Ovary (tissue), 9 donors: ENCODE data around the gene LAP3. TPM values are rescaled to one million over a fixed set of nuclear protein-coding genes. Genes with fewer than 3 reads are reported as not detected.

Source experiments
- DNase-seq, 5 donors: peaks; one replicate each; pipeline ENCODE4 v3.0.0-alpha.2; 2019 to 2020
- H3K27ac ChIP-seq, 2 donors: fragments of 200-600 bp; one replicate each; pipeline versions ENCODE4 v1.5.1 to v1.8.0; 2019 to 2022
- H3K27me3 ChIP-seq: fragments of 200-600 bp; one replicate; pipeline ENCODE4 v1.8.0; 2022
- H3K36me3 ChIP-seq: fragments of 200-600 bp; sonication (generic); one replicate; pipeline ENCODE4 v1.5.1; 2019
- H3K4me1 ChIP-seq: one replicate; pipeline ENCODE4 v1.8.1; 2013; ENCODE audit warnings: mild to moderate bottlenecking, moderate library complexity; ENCODE audit not compliant: insufficient read depth
- H3K4me3 ChIP-seq: fragments of 200-600 bp; sonication (generic); one replicate; pipeline ENCODE4 v1.5.1; 2017
- H3K9me3 ChIP-seq, 2 donors: fragments of 200-600 bp in 1 of 2; sonication (generic) in 1 of 2; one replicate each; pipeline versions ENCODE4 v1.5.1 to v1.8.1; 2013 to 2019; ENCODE audit warnings: mild to moderate bottlenecking in 1 of 2, moderate library complexity in 1 of 2
- EP300 ChIP-seq: sonication (generic); formaldehyde crosslinking; IDR thresholded peaks from one replicate; pipeline ENCODE4 v1.6.1; 2017; ENCODE audit warnings: antibody characterized with exemption
- POLR2A ChIP-seq: fragments of 450-650 bp; IDR thresholded peaks from one replicate; pipeline ENCODE4 v1.6.1; 2017; ENCODE audit warnings: antibody characterized with exemption, mild to moderate bottlenecking, moderate library complexity
- WGBS, 3 donors: extraction: QIAGEN DNeasy Blood & Tissue Kit in 1 of 3; methylation state at CpG; one replicate each; pipeline versions ENCODE4 v1.1.5 to v1.1.7; 2013 to 2017; 5-methylcytosine and 5-hydroxymethylcytosine counted together
- intact Hi-C, 4 donors: fragments of 100-400 bp; cut with DNase I; formaldehyde crosslinking; loops; one replicate each; pipeline versions ENCODE4 v1.11.0 to v1.15.1; 2022 to 2023
- polyA plus RNA-seq, 2 donors: library from polyadenylated mRNA; stranded (reverse); fragments of 200-250 nt in 1 of 2; fragments of 350-450 nt in 1 of 2; fragmentation: Illumina TruSeq in 1 of 2; extraction: RNeasy Lipid Tissue Mini Kit (QIAGEN cat#74804) in 1 of 2; gene quantifications; one replicate each; pipeline ENCODE4 v1.2.3, GENCODE V29; 2013 to 2014
- total RNA-seq, 7 donors: library from RNA; depleted of rRNA in 2 of 7; stranded (reverse); fragments of >200 nt in 2 of 7; fragmentation: NEBNext Ultra II Directional in 3 of 7; extraction: Animal tissue kit (Norgen Biotek cat#: 25700) in 3 of 7; gene quantifications; one replicate each; pipeline versions ENCODE4 v1.1.0 to v1.2.4, GENCODE V29; 2016 to 2023
- TF ChIP-seq, protein P1 (sequence below), 3 donors: fragments of 450-650 bp in 2 of 3; fragments of 200-600 bp in 1 of 3; IDR thresholded peaks; one replicate each; pipeline versions ENCODE4 v1.5.1 to v1.8.0; 2016 to 2022; ENCODE audit warnings: antibody characterized with exemption in 3 of 3, mild to moderate bottlenecking in 1 of 3
- donor health status: DM: no; HTN: no; CAD: no; lungs with moderate emphysema.
- donor health status: DM: no; HTN: no; CAD: no.
- donor health status: Bipolar disorder and iron deficiency.
- donor health status: DM: yes; HTN: yes; CAD: no.
- donor health status: DM: no; HTN: no; CAD: no.
- donor health status: DM: yes; HTN: yes; CAD: no.

The LAP3 gene
- total and polyA plus RNA-seq, 9 donors = 23.5 to 69.0 (median 33.9) TPM

DNA sequence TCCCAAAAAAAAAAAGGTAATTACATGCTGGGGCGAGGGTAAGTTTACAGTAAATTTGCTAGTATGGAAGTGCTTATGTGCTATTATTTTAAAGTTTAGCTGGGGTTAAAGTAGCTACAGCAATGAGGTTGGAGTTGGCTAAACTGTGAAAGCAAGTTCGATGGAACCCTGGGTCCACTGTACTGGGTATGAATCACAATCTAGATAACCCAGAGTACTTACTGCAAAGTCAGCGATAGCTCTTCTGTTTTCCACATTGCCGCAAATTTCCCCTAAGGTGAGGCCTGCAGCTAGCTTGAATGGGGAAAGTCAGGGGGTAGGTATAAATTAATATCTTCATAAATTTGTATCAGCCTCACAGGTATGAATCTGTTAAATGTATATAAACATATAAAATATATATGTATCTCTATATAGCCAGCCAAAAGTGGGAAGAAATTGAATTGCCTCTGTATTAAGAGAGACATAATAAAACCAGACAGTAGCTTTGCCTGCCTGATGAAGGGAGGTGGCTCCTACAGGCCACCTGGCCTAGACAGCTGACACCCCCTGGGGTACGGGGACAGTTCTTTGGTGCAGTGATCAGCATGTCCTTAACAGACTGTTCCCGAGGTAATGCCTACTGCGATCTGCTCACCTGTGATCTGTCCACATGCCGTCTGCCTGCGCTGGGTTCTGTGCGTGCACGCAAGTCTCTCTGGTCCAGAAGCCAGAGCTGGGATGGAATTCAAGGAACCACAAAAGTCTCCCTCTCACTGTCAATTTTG is 31.4 kb upstream of the LAP3 start:
- no peak for DNase-seq
- H3K27ac ChIP-seq = no peak overlapping the region
- WGBS, 3 donors = 68 to 71% (median 69%) methylated on average over 11 of the region's 11 CpGs
- no peaks in the 10 kb centered on the region for H3K36me3 ChIP-seq
- intact Hi-C loops = loop anchor here in 3 of 4 donors (2.0 to 10.0 kb wide), 3 partner anchors 91 to 1049 kb away; no protein-coding TSS in a partner anchor
- H3K27me3 ChIP-seq = no peaks in the 10 kb centered on the region
- H3K4me1 ChIP-seq = no peaks in the 10 kb centered on the region
- no peak overlapping the region for H3K4me3 ChIP-seq
- no peaks in the 10 kb centered on the region for H3K9me3 ChIP-seq
- TF ChIP-seq POLR2A = no peak
- no peak for TF ChIP-seq EP300
- TF ChIP-seq, protein P1, sequence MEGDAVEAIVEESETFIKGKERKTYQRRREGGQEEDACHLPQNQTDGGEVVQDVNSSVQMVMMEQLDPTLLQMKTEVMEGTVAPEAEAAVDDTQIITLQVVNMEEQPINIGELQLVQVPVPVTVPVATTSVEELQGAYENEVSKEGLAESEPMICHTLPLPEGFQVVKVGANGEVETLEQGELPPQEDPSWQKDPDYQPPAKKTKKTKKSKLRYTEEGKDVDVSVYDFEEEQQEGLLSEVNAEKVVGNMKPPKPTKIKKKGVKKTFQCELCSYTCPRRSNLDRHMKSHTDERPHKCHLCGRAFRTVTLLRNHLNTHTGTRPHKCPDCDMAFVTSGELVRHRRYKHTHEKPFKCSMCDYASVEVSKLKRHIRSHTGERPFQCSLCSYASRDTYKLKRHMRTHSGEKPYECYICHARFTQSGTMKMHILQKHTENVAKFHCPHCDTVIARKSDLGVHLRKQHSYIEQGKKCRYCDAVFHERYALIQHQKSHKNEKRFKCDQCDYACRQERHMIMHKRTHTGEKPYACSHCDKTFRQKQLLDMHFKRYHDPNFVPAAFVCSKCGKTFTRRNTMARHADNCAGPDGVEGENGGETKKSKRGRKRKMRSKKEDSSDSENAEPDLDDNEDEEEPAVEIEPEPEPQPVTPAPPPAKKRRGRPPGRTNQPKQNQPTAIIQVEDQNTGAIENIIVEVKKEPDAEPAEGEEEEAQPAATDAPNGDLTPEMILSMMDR (IDR thresholded peaks at IDR 0.05) = no peak

DNA sequence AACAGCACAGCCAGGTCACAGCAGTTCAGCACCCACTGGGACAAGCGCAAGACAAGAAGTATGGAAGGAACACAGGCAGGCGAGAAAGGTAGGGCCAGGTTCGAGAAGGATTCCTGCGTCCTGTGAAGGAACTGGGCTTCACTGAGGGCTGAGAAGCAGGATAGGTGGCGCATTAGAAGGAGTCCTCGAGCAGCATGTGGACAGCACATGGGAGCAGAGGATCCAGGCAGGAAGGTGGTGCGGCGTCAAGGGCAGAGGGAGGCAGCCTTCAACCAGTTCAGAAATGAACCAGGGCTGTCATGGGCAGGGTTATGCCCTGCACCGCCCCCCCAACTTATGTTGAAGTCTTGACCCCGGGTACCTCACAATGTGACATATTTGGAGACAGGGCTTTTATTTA is 30.8 kb upstream of the LAP3 start:
- no peaks in the 10 kb centered on the region for H3K36me3 ChIP-seq
- DNase-seq = no peak
- TF ChIP-seq POLR2A (no peak), EP300 (no peak)
- TF ChIP-seq, protein P1 (IDR thresholded peaks at IDR 0.05) = no peak
- intact Hi-C loops = loop anchor here in 3 of 4 donors (2.0 to 10.0 kb wide), 3 partner anchors 91 to 1049 kb away; no protein-coding TSS in a partner anchor
- 81 to 86% (median 81%) methylated on average over 9 to 10 of the region's 10 CpGs for WGBS, 3 donors
- no peaks in the 10 kb centered on the region for H3K27me3 ChIP-seq
- no peaks in the 10 kb centered on the region for H3K9me3 ChIP-seq
- no peaks in the 10 kb centered on the region for H3K4me1 ChIP-seq
- no peak overlapping the region for H3K4me3 ChIP-seq
- H3K27ac ChIP-seq = no peak overlapping the region

DNA sequence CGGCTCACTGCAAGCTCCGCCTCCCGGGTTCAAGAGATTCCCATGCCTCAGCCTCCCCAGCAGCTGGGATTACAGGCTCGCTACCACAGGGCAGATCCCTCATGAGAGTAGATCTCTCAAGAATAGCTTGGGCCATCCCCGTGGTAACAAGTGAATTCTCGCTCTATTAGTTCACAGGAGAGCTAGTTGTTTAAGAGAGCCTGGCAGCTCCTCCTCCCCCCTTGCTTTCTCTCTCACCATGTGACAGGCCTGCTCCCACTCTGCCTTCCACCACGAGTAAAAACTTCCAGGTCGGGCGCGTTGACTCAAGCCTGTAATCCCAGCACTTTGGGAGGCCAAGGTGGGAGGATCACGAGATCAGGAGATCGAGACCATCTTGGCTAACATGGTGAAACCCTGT is 30.3 kb upstream of the LAP3 start:
- intact Hi-C loops = loop anchor here in 3 of 4 donors (2.0 to 10.0 kb wide), 3 partner anchors 90 to 1048 kb away; no protein-coding TSS in a partner anchor
- 67 to 75% (median 69%) methylated on average over 12 of the region's 12 CpGs for WGBS, 3 donors
- no peaks in the 10 kb centered on the region for H3K27me3 ChIP-seq

DNA sequence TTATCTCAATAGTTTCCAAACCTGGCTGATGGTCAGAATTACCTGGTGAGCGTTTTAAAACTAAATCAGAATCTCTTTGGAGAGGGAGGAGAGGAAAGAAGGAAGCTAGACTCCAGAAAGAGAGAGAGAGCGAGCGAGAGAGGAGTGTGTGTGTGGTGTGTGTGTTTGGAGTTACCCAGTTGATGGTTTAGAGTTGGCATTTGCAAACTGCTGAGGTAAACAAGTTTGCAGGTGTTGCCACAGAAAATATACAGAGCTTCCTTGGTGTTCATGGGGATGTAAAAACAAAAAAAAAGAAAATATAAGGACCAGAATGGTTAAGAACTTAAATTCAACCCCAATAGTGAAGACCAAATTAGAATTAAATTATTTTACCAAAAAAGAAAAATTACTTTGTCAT is 26.4 kb upstream of the LAP3 start:
- no peaks in the 10 kb centered on the region for H3K4me1 ChIP-seq
- TF ChIP-seq POLR2A = no peak
- TF ChIP-seq, protein P1 (IDR thresholded peaks at IDR 0.05) = no peak
- TF ChIP-seq EP300 = no peak
- intact Hi-C loops = loop anchor here in 1 of 4 donors (10.0 kb wide), 1 partner anchor 1044 kb away; no protein-coding TSS in a partner anchor
- no peaks in the 10 kb centered on the region for H3K9me3 ChIP-seq
- H3K36me3 ChIP-seq = no peaks in the 10 kb centered on the region
- 85 to 88% (median 87%) methylated on average over 3 of the region's 3 CpGs for WGBS, 3 donors
- H3K27me3 ChIP-seq = no peaks in the 10 kb centered on the region
- H3K27ac ChIP-seq = no peak overlapping the region
- DNase-seq = no peak
- no peak overlapping the region for H3K4me3 ChIP-seq

More for the DNA sequence above, 30.3 kb upstream of the LAP3 start:
- Histone ChIP-seq H3K4me3 (no peak overlapping the region), H3K27ac (no peak overlapping the region), H3K9me3 (no peaks in the 10 kb centered on the region), H3K4me1 (no peaks in the 10 kb centered on the region), H3K36me3 (no peaks in the 10 kb centered on the region)
- no peak for DNase-seq
- TF ChIP-seq, protein P1 (IDR thresholded peaks at IDR 0.05) = no peak
- TF ChIP-seq POLR2A = no peak
- no peak for TF ChIP-seq EP300
